GM19238 (cell line): ENCODE measurements around the gene DNAJC9.

Experiments
- DNase-seq: peaks from one replicate; pipeline ENCODE4 v3.0.0; 2011; ENCODE audit warnings: low spot score; ENCODE audit not compliant: insufficient read length

DNAJC9 gene

GRCh38 chr10:73239908-73240307 is 7.1 kb downstream of the DNAJC9 start:
- no peak for DNase-seq

GRCh38 chr10:73238990-73239566 is 8.0 kb downstream of the DNAJC9 start:
- DNase-seq = no peak

GRCh38 chr10:73234695-73235094 is 12.4 kb downstream of the DNAJC9 start:
- DNase-seq = no peak

GRCh38 chr10:73233883-73234282 is 13.2 kb downstream of the DNAJC9 start:
- no peak for DNase-seq

- no peak for DNase-seq
These were observed 14.2 kb downstream of the DNAJC9 start for GRCh38 chr10:73232887-73233286.

- no peak for DNase-seq
These were observed 17.5 kb downstream of the DNAJC9 start for GRCh38 chr10:73229567-73229966.

- DNase-seq = no peak
These were observed 18.8 kb downstream of the DNAJC9 start for GRCh38 chr10:73228247-73228646.

- DNase-seq = no peak
These were observed 20.4 kb downstream of the DNAJC9 start for GRCh38 chr10:73226663-73227062.

GRCh38 chr10:73225518-73225917 is 21.5 kb downstream of the DNAJC9 start:
- no peak for DNase-seq

- DNase-seq = no peak
These were observed 26.1 kb downstream of the DNAJC9 start for GRCh38 chr10:73220989-73221388.

GRCh38 chr10:73219384-73219783 is 27.7 kb downstream of the DNAJC9 start:
- no peak for DNase-seq

- no peak for DNase-seq
These were observed 28.4 kb downstream of the DNAJC9 start for GRCh38 chr10:73218431-73219191.

GRCh38 chr10:73217628-73218027 is 29.4 kb downstream of the DNAJC9 start:
- no peak for DNase-seq

- no peak for DNase-seq
These were observed 31.3 kb downstream of the DNAJC9 start for GRCh38 chr10:73215749-73216148.

- DNase-seq = no peak
These were observed 35.8 kb downstream of the DNAJC9 start for GRCh38 chr10:73211106-73211811.

- DNase-seq = no peak
These were observed 36.5 kb downstream of the DNAJC9 start for GRCh38 chr10:73210395-73211105.

GRCh38 chr10:73209705-73210104 is 37.4 kb downstream of the DNAJC9 start:
- no peak for DNase-seq

GRCh38 chr10:73207883-73208282 is 39.2 kb downstream of the DNAJC9 start:
- no peak for DNase-seq

- DNase-seq = no peak
These were observed 40.7 kb downstream of the DNAJC9 start for GRCh38 chr10:73206385-73206784.

- DNase-seq = no peak
These were observed 41.2 kb downstream of the DNAJC9 start for GRCh38 chr10:73205890-73206289.

GRCh38 chr10:73205081-73205480 is 42.0 kb downstream of the DNAJC9 start:
- DNase-seq = no peak
